ENCODE measurements around the gene C1QL1. TPM values are rescaled to one million over a fixed set of nuclear protein-coding genes. Genes with fewer than 3 reads are reported as not detected.

C1QL1 gene
- total RNA-seq, 4 donors from 2014 or later: not detected

DNA sequence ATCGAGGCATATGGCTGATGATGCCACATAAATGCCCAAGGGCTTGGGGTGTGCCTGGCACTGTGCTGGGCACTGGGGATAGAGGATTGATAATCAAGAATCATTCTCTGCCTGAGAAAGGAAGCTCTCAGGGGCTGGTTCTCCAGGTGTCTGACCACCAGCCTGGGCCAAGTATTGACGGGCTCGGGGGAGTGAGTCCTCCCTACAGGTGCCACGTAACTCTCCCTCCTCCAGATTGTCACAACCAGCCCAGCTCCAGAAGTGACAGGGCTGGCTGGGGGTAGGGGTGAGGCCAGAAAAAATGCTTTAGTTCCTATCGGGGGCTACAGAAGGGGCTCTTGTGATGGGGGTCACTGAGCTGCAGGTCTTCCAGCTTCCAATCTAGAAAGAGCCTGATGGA is 10.7 kb upstream of the C1QL1 start:
- peaks cover 0 to 6% (median 0%) of the 10 kb centered on the region in 3 donors for H3K27me3 ChIP-seq
- DNase-seq: no peak
- in situ Hi-C loops (cut with MboI; ENCODE audit: low sequenced_read_pairs in 4 of 4): no loop called here
- no peak for ATAC-seq
- intact Hi-C loops (cut with DNase I; ENCODE audit: low total_unique reads): no loop called here
- TF ChIP-seq POLR2A (IDR thresholded peaks at IDR 0.05): no peak
- no peaks in the 10 kb centered on the region for H3K9me3 ChIP-seq
- no peaks in the 10 kb centered on the region for H3K36me3 ChIP-seq
- H3K4me1 ChIP-seq: no peaks in the 10 kb centered on the region
- H3K4me3 ChIP-seq: no peak overlapping the region
- no peak overlapping the region for H3K27ac ChIP-seq

DNA sequence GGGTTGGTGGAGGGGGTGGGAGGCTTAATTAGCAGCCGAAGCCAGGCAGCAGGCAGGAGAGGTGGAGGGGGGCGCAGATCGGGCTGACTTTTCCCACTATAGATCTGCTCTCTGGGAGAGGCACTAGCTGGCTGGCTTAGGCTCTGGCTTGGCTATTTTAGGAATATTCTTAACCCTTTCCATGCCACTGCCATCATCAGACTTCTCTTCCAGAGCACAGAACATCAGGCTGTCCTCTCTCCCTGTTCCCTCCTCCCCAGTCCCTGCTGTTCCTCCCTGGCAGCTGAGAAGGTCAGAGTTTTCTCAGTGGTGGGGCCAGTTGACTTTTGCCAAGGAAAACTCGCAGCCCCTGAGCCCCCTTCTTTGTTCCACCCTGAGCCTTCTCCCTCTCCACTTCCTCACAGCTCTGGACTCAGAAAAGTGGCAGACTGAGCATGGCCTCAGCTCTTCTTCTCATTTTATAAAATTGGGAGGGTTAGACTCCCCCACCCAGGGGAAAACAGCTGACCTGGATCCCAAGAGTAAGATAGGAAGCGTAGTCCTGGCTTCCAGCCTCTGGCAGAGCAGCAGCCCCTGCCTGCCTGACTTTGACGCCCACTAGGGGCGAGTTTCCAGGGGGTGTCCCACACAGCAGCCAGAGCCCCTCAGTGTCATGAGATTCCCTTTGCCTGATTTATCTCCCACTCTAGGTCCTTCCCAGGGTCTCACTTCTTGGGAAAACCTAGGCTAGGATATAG is 9.9 kb upstream of the C1QL1 start:
- Histone ChIP-seq H3K27me3 (peaks cover 0 to 6% (median 0%) of the 10 kb centered on the region in 3 donors), H3K4me3 (no peak overlapping the region), H3K27ac (no peak overlapping the region), H3K4me1 (no peaks in the 10 kb centered on the region), H3K9me3 (no peaks in the 10 kb centered on the region), H3K36me3 (no peaks in the 10 kb centered on the region)
- intact Hi-C loops (cut with DNase I; ENCODE audit: low total_unique reads): no loop called here
- ATAC-seq (no peak), DNase-seq (no peak)
- TF ChIP-seq POLR2A (IDR thresholded peaks at IDR 0.05): no peak
- TF ChIP-seq, protein P1, sequence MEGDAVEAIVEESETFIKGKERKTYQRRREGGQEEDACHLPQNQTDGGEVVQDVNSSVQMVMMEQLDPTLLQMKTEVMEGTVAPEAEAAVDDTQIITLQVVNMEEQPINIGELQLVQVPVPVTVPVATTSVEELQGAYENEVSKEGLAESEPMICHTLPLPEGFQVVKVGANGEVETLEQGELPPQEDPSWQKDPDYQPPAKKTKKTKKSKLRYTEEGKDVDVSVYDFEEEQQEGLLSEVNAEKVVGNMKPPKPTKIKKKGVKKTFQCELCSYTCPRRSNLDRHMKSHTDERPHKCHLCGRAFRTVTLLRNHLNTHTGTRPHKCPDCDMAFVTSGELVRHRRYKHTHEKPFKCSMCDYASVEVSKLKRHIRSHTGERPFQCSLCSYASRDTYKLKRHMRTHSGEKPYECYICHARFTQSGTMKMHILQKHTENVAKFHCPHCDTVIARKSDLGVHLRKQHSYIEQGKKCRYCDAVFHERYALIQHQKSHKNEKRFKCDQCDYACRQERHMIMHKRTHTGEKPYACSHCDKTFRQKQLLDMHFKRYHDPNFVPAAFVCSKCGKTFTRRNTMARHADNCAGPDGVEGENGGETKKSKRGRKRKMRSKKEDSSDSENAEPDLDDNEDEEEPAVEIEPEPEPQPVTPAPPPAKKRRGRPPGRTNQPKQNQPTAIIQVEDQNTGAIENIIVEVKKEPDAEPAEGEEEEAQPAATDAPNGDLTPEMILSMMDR (IDR thresholded peaks at IDR 0.05 in 4 of 5, conservative IDR thresholded peaks at IDR 0.05 in 1 of 5): no peak
- in situ Hi-C loops (cut with MboI; ENCODE audit: low sequenced_read_pairs in 4 of 4): no loop called here

DNA sequence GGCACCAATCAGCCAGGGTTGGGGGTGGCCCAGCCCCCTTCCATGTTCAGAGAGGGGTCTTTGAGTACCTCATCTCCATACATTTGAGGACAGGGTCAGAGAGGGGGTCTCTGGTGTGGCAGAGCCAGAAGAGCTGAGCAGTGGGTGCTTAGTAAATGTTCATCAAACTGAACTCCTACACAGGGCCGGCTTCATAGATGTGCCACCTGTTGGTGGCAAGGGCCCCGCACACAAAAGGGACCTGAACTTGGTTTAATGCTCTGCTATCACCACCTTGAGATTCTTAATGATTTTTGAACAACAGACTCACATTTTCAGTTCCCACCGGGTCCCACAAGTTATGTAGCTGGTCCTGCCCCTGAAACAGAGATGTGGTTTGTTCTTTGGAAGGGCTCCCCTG is 9.0 kb upstream of the C1QL1 start:
- Histone ChIP-seq H3K27ac (no peak overlapping the region), H3K4me1 (no peaks in the 10 kb centered on the region)

DNA sequence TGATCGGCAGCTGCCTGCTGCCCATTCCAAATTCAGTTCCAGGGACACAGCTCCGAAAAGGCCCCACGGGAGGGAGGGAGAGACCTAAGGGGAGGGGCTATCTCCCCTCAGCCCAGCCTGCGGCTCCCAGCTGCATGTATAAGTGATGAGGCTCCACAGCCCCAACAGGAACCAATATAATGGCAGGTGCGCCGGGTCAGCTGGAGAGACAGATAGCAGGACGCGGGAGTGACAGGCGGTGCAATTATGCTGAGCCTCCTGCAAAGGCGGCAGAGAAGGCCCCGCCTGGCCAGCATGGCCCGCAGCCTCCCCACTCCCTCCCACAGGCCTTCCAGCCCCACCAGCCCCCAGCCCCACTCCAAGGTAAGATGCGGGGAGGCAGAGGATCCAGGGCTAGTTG is 8.1 kb upstream of the C1QL1 start:
- Histone ChIP-seq H3K4me3 (no peak overlapping the region), H3K36me3 (no peaks in the 10 kb centered on the region), H3K4me1 (no peaks in the 10 kb centered on the region), H3K27ac (no peak overlapping the region), H3K27me3 (peaks cover 0 to 6% (median 0%) of the 10 kb centered on the region in 3 donors), H3K9me3 (no peaks in the 10 kb centered on the region)
- DNase-seq: no peak
- intact Hi-C loops (cut with DNase I; ENCODE audit: low total_unique reads): no loop called here
- no peak for ATAC-seq
- in situ Hi-C loops (cut with MboI; ENCODE audit: low sequenced_read_pairs in 4 of 4): no loop called here
- TF ChIP-seq, protein P1 (IDR thresholded peaks at IDR 0.05 in 4 of 5, conservative IDR thresholded peaks at IDR 0.05 in 1 of 5): no peak
- TF ChIP-seq POLR2A (IDR thresholded peaks at IDR 0.05): no peak

More for the DNA sequence above, 9.0 kb upstream of the C1QL1 start:
- in situ Hi-C loops (cut with MboI; ENCODE audit: low sequenced_read_pairs in 4 of 4): no loop called here
- TF ChIP-seq, protein P1 (IDR thresholded peaks at IDR 0.05 in 4 of 5, conservative IDR thresholded peaks at IDR 0.05 in 1 of 5): no peak
- TF ChIP-seq POLR2A (IDR thresholded peaks at IDR 0.05): no peak
- ATAC-seq: no peak
- intact Hi-C loops (cut with DNase I; ENCODE audit: low total_unique reads): no loop called here
- H3K36me3 ChIP-seq: no peaks in the 10 kb centered on the region
- peaks cover 0 to 6% (median 0%) of the 10 kb centered on the region in 3 donors for H3K27me3 ChIP-seq
- H3K4me3 ChIP-seq: no peak overlapping the region
- no peaks in the 10 kb centered on the region for H3K9me3 ChIP-seq
- DNase-seq: no peak

DNA sequence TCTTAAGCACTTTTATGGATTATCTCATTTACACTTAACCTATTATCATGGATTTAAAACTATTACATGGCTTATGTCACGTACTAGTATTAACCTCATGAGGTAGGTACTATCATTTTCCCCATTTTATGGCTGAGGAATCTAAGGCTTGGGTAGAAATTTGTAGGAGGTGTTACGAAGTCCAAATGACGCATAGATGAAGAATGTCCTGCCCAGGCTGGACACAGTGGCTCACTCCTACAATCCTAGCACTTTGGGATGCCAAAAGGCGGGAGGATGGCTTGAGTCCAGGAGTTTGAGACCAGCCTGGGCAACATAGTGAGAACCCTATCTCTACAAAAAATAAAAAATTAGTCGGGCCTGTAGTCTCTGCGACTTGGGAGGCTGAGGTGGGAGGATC is 4.8 kb upstream of the C1QL1 start:
- TF ChIP-seq, protein P1 (IDR thresholded peaks at IDR 0.05 in 4 of 5, conservative IDR thresholded peaks at IDR 0.05 in 1 of 5): no peak
- TF ChIP-seq POLR2A (IDR thresholded peaks at IDR 0.05): no peak
- in situ Hi-C loops (cut with MboI; ENCODE audit: low sequenced_read_pairs in 4 of 4): no loop called here
- ATAC-seq: no peak

More for the DNA sequence above, 4.8 kb upstream of the C1QL1 start:
- H3K27ac ChIP-seq: no peak overlapping the region
- no peak overlapping the region for H3K4me3 ChIP-seq
- intact Hi-C loops (cut with DNase I; ENCODE audit: low total_unique reads): no loop called here
- no peak for DNase-seq
- no peaks in the 10 kb centered on the region for H3K36me3 ChIP-seq
- H3K4me1 ChIP-seq: peaks cover 0 to 3% of the 10 kb centered on the region in 2 donors
- H3K9me3 ChIP-seq: no peaks in the 10 kb centered on the region
- H3K27me3 ChIP-seq: peaks cover 8 to 16% (median 14%) of the 10 kb centered on the region in 3 donors

Measured in gastrocnemius medialis (tissue), 4 donors.